ENCODE results near the gene ACAP3. TPM values are rescaled to one million over a fixed set of nuclear protein-coding genes. Genes with fewer than 3 reads are reported as not detected.
"Not testable (repeated sequence)": the region's sequence is repeated elsewhere in the genome, so short reads cannot be mapped to it uniquely, and the experiment has no call there.

Gene ACAP3
- total RNA-seq, 2 donors from 2014 or later, result 40.9 to 50.9 TPM

DNA sequence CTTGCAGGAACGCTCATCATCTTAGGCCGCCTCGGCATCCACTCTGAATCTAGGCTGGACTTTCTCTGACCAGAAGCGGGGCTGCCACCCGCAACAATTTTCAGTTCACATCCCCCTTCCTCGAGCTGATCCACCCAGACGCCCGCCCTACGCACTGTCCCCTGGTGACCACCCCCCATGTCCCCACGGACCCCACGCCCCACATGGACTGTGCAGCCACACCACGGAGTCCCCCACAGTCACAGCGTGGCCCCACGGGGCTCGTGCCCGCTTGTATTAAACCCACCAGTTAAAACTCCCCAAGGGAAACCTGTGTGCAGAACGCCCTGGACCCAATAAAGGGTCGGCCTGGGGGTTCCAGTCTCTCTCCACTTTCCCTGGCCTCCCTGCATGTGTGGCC is 48.2 kb downstream of the ACAP3 start:
- intact Hi-C loops (cut with DNase I), result no loop called here
- DNase-seq (ENCODE audit: low spot score), result no peak

DNA sequence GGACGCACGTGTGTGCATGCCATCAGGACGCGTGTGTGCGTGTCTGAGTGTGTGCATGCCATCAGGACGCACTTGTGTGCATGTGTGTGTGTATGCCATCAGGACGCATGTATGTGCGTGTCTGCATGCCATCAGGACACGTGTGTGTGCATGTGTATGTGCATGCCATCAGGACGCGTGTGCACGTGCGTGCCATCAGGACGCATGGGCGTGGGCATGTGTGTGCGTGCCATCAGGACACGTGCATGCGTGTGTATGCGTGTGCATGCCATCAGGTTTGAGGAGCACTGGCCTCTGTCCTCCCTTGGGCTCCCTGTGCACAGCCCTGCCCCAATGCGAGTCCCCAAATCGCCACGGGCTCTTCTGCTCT is 48.6 kb downstream of the ACAP3 start:
- no peak for DNase-seq (ENCODE audit: low spot score)
- intact Hi-C loops (cut with DNase I), result no loop called here

DNA sequence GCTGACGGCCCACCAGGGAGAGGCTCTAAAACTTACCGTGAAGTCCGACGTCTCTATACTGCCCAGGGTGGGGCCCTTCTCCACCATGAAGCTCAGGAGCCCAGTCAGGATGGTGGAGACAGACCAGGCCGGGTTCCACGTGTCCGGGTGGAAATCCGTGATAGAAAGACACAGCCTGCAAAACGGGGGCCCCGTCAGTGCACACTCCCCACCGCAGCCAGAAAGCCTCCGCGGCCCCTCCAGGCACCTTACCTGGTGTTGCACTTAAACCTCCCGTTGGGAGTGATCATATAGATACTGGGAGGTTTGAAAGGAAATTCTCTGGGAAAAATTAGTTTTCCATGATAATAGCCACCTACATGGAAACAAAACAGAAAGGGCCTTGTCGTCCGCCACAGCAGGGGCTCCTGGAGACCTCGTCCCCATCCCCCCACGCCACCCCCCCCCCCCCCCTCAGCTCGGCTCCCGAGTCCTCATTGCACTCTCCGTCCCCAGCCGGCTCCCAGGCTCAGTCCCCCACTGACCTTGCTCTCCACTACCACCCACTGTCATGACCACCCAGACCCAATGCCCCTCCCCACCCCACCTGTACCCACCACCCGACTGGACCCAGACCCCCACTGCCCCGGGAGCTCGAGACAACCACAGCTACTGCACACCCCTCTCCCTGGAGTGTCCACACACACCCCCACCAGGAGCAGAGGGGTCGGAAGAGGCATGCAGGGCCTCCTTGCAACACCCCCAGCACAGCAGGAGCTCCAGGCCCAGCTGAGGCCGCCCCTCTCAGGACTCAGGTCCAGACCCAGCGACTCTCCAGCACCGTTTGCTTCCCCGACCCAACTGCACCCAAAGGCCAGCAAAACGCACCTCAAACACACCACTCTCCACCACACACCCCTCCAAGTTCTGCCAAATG is 50.5 kb downstream of the ACAP3 start:
- intact Hi-C loops (cut with DNase I), result no loop called here

DNA sequence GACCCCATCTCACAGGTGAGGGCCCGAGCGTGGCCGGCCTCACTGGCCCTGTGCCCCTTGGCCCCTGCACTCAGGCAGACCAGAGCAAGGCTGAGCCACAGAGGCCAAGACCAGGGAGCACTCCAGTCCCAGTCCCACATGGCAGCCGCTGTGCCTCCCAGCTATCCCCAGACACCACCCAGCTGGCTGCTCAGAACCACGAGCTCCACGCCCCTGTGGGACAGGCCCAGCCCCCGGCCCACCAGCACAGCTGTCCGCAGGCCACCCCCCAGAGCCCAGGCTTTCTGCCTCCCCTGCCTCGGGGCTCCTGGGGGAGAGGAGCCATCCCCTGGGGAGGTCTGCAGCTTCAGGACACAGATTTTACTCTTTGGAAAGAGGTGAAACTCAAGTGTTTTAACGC is 52.1 kb downstream of the ACAP3 start:
- intact Hi-C loops (cut with DNase I), result no loop called here
- DNase-seq (ENCODE audit: low spot score), result no peak

More for the DNA sequence above, 50.5 kb downstream of the ACAP3 start:
- DNase-seq (ENCODE audit: low spot score), result no peak

DNA sequence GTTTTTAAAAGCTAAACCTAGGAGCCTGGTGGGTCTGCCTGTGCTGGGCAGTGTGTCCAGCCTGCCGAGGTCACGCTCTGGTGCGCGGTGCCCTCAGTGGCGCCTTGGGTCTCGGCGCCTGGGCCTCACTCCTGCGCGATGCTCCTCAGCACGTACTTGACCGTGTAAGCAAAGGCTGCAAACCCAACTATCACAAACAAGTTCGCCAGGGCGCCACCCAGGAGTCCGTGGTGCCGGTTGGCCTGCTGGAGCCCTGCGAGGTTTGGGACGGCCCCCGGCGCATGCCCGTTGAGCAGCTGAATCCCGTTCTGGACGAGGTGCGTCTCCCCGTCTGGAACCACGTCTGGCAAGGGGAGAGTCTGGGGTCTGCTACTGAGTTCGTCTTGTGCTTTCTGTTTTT is 52.7 kb downstream of the ACAP3 start:
- intact Hi-C loops (cut with DNase I), result no loop called here
- no peak for DNase-seq (ENCODE audit: low spot score)

DNA sequence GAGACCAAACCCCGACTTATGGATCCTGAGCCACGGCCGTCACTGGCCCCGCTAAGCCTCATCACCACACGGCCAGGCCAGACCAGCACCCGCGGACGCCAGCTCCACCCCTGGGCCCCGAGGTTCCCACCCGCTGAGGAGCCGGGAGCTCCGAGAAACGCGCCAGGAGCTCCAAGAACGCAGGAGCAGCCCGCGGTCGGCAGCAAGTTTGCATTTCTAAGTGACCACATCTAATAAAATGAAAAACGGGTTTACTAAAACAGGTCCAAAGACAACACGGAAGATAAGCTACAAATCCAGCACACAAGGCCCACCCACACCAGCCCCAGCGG is 53.1 kb downstream of the ACAP3 start:
- intact Hi-C loops (cut with DNase I), result loop anchor here in 1 of 2 donors (1.0 kb wide), 1 partner anchor 134 kb away; no protein-coding TSS in a partner anchor

DNA sequence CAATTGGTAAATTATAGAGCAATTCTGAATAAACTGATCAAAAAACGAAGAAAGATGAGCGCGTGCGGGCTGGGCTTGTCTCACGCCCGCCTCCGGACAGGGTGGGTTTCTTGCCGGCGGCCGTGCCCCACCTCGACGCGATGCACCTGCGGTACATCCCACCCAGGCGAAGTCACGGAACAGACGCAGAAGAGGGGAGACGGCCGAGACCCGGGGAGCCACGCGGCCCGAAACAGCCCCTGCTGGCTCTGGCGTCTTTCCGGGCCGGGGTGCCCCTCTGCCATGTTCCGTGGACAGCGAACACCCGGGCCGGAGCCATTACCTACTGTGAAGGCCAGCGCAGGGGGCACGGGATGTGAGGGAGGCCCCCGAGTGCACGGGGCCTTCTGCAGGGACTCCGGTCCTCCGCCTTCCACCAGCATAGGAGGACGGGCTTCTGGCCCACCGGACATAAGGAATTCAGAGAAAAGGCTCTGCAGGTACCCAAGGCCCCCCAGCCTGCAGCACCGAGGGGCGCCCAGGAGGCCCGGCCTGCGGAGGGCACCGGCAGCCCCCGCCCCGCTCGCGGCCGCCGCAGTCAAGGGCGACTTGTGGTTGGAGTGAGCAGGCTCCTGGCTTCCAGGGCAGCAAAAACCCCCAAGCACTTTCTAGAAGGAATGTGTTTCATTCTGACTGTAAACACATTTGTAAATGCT is 53.6 kb downstream of the ACAP3 start:
- no peak for DNase-seq (ENCODE audit: low spot score)
- intact Hi-C loops (cut with DNase I), result loop anchor here in 1 of 2 donors (1.0 kb wide), 1 partner anchor 134 kb away; no protein-coding TSS in a partner anchor

More for the DNA sequence above, 53.1 kb downstream of the ACAP3 start:
- DNase-seq (ENCODE audit: low spot score), result no peak

DNA sequence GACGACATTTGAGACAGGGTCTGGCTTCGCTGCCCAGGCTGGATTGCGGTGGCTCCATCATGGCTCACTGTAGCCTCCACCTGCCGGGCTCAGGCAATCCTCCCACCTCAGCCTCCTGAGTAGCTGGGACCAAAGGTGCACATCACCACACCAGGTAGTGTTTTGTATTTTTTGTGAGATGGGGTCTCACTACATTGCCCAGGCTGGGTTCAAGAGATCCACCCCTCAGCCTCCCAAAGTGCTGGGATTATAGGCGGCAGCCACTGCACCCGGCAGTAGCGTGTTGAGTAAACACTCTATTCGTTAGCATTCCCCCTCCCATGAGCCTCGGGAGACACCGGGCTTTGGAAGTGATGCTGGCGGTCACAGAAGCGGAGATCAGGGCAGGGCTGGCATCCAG is 54.4 kb downstream of the ACAP3 start:
- intact Hi-C loops (cut with DNase I), result no loop called here
- DNase-seq (ENCODE audit: low spot score), result no peak

DNA sequence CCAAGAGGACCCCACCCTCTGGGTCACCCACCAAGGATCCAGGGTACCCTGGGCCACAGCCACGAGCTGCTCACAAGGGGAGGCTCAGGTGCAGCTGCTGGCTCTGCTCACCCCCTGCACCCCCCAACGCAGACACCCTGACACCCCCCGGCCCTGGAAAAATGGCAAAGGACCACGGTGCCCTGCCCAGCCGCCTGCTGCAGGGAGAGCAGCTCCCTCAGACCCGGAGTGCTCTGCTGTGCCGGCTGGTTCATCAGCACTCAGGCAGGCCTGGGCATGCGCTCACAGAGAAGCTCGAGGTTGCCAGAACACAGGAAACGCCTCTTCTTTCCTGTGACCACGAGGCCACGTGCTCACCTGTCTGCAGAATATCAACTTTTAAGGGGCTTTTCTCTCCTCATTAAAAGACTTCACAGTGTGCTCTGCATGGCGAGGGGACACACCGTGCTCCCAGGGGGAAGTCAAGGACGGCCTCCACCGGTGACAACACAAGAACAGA is 56.9 kb downstream of the ACAP3 start:
- intact Hi-C loops (cut with DNase I), result no loop called here
- DNase-seq (ENCODE audit: low spot score), result no peak

DNA sequence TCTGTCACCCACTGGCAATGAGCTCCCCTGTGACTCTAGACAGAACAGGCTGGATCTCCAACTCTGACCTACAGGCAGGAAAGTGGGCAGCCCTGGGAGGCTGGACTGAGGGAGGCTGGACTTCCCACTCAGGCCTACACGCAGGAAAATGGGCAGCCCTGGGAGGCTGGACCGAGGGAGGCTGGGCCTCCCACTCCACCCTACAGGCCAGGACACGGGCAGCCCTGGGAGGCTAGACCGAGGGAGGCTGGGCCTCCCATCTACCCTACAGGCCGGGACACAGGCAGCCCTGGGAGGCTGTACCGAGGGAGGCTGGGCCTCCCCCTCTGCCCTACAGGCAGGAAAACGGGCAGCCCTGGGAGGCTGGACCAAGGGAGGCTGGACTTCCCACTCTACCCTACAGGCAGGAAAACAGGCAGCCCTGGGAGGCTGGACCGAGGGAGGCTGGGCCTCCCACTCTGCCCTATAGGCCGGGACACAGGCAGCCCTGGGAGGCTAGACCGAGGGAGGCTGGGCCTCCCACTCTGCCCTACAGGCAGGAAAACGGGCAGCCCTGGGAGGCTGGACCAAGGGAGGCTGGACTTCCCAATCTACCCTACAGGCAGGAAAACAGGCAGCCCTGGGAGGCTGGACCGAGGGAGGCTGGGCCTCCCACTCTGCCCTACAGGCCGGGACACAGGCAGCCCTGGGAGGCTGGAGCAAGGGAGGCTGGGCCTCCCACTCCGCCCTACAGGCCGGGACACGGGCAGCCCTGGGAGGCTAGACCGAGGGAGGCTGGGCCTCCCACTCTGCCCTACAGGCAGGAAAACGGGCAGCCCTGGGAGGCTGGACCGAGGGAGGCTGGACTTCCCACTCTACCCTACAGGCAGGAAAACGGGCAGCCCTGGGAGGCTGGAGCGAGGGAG is 59.5 kb downstream of the ACAP3 start:
- intact Hi-C loops (cut with DNase I); DNase-seq (ENCODE audit: low spot score): not testable (repeated sequence)

DNA sequence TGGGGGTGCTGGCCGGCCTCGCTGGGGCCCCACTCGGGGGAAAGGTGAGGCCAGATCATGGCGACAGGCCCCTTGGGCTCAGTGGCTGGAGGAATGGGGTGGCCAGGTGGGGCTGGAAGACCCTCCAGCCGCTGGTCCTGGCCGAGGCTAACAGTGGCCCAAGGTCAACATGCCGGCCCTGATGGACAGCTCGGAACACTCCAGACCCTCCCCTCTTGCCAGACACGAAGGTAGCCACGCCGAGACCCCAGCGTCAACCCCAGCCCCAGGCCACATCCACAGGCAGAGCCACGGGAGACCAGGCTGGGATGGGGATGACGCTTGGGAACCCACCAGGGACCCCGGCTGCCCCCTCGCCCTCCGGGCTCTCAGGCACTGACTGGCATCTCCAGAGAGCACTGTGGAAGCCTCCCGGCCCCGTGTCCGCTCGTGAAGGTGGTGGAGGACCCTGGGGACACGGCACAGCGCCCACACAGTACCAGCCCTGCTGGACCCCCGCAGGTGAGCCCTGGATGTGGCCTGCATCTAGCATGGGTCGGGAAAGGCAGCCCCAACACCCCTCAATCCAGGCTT is 60.3 kb downstream of the ACAP3 start:
- DNase-seq (ENCODE audit: low spot score), result no peak
- intact Hi-C loops (cut with DNase I), result no loop called here

DNA sequence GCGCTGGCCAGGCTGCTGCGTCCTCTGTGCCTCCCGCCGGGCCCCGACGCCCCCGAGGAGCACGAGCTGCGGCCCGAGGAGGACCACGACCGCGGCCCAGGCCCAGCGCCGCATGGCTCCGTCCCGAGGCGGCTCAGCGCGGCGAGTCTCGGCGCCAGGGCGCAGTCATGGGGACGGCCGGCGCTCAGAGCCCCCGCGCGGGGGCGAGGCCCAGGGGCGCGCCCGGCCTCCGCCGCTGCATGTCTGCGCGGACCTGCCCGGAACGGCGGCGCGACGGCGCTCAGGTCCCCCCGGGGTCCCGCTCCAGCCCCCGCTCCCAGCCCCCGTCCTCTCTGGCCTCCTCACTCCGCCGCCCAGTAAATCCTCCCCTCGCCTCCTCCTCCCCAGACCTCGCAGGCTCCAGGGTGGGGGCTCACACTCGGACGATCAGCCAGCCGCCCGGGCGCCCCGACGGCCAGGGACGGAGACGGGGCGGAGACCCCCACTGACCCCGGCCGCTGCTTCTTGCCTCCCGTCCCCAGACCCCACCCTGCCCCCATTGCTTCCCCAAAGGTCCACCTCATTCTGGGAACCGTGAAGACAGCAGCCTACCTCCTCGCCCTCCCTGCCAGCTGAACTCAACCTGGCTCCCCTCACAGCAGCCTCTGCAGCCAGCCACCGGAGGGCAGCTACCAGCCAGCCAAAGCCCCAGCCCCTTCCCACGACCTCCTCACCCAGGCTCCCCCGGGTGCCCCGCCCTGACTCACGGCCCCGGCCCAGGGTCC is 61.0 kb downstream of the ACAP3 start, which contains the start of gene C1QTNF12:
TSS of gene C1QTNF12 (minus strand) at position 146 of the 764 bp plus-strand sequence. CDS start at position 114, 32 bp downstream.
- intact Hi-C loops (cut with DNase I), result no loop called here

DNA sequence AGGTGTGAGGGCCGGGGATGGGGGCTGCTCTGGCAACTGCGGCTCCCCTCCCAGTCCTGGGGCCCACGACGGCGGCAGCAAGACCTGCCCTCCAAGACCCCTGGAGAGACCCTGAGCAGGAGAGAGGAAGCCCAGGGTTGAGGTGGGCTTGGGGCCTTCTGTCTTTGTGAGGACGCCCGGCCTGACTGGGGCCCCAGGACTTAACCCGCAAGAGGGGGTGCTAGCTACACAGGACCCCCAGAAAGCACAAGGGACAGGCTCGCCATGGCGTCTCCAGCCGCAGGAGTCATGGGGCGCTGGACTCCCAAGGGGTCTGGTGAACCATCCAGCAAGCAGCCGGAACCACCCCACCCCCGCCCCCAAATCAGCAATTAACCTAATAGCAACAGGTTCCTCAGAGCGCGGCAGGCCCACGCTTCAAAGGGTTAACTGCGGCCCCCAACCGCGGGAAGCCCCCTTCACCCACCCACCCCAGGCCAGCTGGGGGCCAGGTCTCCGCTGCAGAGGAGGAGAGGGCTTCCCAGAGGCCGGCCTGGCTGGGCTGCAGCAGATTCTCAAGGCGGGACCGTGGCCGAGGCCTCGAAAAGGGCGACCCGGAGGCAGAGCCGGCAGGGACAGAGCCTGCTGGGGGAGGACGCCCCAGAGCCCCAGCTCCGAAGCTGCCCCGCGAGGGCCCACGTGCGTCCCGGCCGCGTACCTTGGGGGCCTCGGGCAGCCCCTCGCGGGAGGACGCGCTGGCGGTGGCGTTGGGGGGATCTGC is 61.7 kb downstream of the ACAP3 start:
- no peak for DNase-seq (ENCODE audit: low spot score)
- intact Hi-C loops (cut with DNase I), result no loop called here

More for the DNA sequence above, 61.0 kb downstream of the ACAP3 start, which contains the start of gene C1QTNF12:
- DNase-seq (ENCODE audit: low spot score), result no peak

DNA sequence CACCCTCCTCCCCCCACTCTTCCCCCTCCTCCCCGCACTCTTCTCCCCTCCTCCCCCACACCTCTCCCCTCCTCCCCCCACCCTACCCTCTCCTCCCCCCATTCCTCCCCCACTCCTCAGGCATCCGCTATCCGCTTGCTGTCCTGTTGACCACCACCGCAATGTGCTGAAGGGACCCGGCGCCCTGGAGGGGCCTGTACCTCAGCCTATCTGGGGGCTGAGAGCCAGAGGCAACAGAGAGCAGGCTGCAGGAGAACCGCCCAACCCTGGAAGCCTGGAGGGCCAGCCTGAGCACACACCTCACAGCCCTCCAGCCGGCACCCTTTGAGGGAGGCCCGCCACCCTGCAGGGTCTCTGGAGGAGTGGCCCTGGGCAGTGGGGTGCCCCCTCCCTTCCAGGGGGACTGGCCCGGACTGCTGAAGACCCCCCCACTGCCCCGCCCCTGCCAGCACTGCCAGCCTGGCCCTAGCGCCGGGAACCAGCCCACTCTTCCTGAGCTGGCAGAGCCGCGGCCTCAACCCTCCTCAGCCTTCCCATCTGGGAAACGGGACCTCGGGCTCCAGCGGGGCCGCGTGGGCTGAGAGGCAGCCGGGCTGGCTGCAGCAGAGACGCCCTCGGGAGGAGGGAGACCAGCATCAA is 62.4 kb downstream of the ACAP3 start:
- DNase-seq (ENCODE audit: low spot score), result no peak
- intact Hi-C loops (cut with DNase I), result no loop called here

DNA sequence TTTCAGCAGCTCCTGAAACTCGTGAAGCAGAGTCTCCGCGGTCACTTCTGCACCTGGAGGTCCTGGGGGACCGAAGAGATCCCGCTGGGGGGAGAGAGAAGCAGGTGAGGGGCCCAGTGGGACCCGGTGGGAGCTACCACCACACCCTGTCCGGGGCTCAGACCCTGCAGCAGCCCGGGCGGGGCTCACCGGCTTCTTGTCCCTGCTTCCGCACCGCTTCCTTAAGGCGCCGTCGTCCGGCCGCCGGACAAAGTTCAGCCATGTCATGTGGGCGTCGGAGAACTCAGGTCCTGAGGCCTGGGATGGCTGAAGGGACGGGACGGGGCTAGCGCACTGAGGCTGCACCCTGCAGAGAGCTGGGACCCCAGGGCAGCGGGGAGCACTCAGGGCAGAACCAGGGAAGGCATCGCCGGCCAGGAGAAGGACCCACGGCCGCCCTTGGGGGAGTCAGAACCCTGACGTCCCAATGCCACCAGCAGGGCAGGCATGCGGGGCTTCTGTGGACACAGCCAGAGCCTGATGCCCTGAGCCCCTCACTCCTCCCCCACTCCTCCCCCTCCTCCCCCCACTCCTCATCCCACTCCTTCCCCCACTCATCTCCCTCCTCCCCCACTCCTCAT is 63.4 kb downstream of the ACAP3 start:
- intact Hi-C loops (cut with DNase I), result no loop called here
- DNase-seq (ENCODE audit: low spot score), result no peak

DNA sequence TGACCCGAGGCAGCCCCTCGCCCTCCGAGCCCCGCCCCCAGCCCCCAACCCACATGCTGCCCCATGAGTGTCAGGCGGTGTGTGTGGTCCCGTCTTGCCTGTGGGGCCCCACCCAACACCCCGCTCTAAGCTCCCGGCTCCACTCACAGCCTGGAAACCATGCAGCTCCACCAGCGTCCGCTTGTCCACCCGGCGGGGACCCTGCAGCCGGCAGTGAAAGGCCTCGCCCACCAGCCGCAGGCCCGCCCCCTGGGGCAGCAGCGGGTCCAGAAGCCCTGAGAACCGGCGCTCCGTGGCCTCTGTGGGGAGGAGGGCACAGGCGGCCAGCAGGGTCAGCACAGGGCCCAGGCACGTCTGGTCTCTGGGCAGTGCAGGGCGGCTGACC is 63.9 kb downstream of the ACAP3 start:
- DNase-seq (ENCODE audit: low spot score), result no peak
- intact Hi-C loops (cut with DNase I), result no loop called here

DNA sequence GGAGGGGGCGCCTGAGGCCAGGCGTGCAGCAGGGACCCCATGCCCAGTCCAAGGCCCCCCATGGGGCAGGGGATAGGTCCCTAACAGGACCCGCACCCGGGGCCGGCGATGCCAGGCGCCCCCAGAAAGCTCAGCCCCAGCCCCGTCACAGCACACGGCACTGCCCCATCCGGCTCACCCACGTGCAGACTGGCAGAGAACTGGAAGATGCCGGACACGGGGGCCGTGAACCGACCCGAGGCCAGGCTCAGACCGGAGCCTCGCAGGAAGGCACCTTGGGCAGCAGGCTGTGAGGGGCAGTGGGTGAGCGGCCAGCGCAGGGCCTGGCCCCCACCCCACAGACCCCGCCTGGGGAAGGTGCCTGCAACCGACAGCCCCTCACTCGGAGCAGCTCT is 64.5 kb downstream of the ACAP3 start:
- DNase-seq (ENCODE audit: low spot score), result no peak
- intact Hi-C loops (cut with DNase I), result no loop called here

Data from posterior vena cava (tissue), 2 donors.